ENCODE results near the gene KRT81.

DNA sequence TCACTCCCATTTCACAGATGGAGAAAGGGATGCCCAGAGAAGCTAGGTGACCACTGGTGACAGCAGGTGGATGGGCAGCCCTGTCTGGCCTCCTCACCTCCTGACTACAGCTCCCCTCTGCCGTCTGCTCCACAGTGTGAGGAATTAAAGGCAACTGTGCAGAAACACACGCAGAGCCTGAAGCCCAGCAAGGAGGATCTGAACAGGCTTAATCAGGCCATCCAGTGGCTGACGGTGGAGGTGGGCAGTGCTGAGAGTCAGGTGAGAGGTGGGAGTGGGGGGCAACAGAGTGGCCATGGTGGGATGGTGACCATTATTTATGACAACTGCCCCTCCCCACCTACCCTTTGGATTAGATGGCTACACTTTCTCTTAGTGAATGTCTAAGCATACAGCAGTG lies 15.6 kb downstream of the KRT81 start:
- TF ChIP-seq EZH2 (IDR thresholded peaks at IDR 0.05) (no peak), CTCF (IDR thresholded peaks at IDR 0.05) (no peak), EZH2phosphoT487 (IDR thresholded peaks at IDR 0.05) (no peak)

Measured in neural progenitor cell (in vitro differentiated cells).